NCI-H774 (cell line): ENCODE data around the gene SLC43A3.

Experiments used
- DNase-seq: peaks from one replicate; lab custom pipeline; 2025; lab: John Stamatoyannopoulos, UW

Gene SLC43A3

DNA sequence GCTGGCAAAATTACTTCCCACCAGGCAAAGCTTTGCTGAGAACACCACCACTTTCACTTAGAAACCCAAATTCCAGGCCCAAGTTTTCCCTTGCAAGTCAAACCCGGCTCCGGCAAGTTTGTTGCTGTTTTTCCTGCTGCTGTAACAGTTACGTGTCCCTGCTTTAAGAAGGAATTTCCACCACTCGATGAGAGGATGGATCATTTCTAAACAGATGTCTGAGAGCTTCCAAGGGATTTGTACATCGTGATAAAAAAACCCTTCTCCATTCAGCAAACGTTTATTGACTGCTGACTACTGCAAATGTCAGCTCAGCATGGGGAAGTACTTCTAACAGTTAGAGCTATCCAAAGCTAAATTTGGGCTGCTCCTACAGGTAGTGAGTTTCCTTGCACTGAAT, 69.1 kb downstream of the SLC43A3 start:
- DNase-seq, result no peak

DNA sequence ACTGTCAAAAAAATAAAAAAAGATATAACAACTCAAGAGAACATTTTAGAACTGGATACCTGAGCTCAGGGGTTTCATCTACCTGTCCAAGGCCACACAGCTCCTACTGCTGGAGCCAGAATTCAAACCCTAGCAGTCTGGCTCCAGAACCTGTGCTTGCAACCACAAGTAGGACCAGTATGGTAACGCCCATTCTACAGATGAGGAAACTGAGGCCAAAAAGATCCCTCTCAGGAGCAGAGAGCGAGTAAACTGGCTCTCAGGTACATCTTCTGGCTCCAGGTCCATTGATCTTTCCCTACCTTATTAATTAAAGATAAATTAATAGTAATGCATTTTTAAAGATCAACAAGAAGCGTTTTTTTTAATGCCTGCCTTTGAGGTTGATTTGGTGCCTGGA, 69.6 kb downstream of the SLC43A3 start:
- no peak for DNase-seq
